ENCODE results near the gene NAGLU.
A peak's percentile ranks its signal among the peaks of the same experiment; 100 is the strongest.

The NAGLU gene

GRCh38 chr17:42566215-42566882 lies 30.3 kb downstream of the NAGLU start:
- DNase-seq (ENCODE audit: low read depth) = no peak
- no peak for TF ChIP-seq CTCF (IDR thresholded peaks at IDR 0.05; ENCODE audit: insufficient read depth, low read depth, low read length, missing control alignments)
- H3K4me3 ChIP-seq (ENCODE audit: low read length) = peak overlapping the region; percentile 90

GRCh38 chr17:42566883-42567573 lies 31.0 kb downstream of the NAGLU start, which contains the start of gene MLX:
Gene MLX, plus strand, starts transcription at chr17:42567100. Its CDS starts 25 bp downstream, at chr17:42567125.
- TF ChIP-seq CTCF (IDR thresholded peaks at IDR 0.05; ENCODE audit: insufficient read depth, low read depth, low read length, missing control alignments) = no peak
- peak; percentile 86 for DNase-seq (ENCODE audit: low read depth)
- peak within 1 kb of the TSS; percentile 90 for H3K4me3 ChIP-seq (ENCODE audit: low read length)

- DNase-seq (ENCODE audit: low read depth) = no peak
- no peak overlapping the region for H3K4me3 ChIP-seq (ENCODE audit: low read length)
- TF ChIP-seq CTCF (IDR thresholded peaks at IDR 0.05; ENCODE audit: insufficient read depth, low read depth, low read length, missing control alignments) = no peak
Measured at GRCh38 chr17:42568341-42569111, 32.5 kb downstream of the NAGLU start.

GRCh38 chr17:42571435-42572225 lies 35.6 kb downstream of the NAGLU start:
- no peak overlapping the region for H3K4me3 ChIP-seq (ENCODE audit: low read length)
- DNase-seq (ENCODE audit: low read depth) = no peak

GRCh38 chr17:42573095-42573494 lies 37.1 kb downstream of the NAGLU start:
- H3K4me3 ChIP-seq (ENCODE audit: low read length) = no peak overlapping the region
- TF ChIP-seq CTCF (IDR thresholded peaks at IDR 0.05; ENCODE audit: insufficient read depth, low read depth, low read length, missing control alignments) = no peak
- no peak for DNase-seq (ENCODE audit: low read depth)

More at GRCh38 chr17:42571435-42572225, 35.6 kb downstream of the NAGLU start:
- no peak for TF ChIP-seq CTCF (IDR thresholded peaks at IDR 0.05; ENCODE audit: insufficient read depth, low read depth, low read length, missing control alignments)

- no peak for TF ChIP-seq CTCF (IDR thresholded peaks at IDR 0.05; ENCODE audit: insufficient read depth, low read depth, low read length, missing control alignments)
- no peak overlapping the region for H3K4me3 ChIP-seq (ENCODE audit: low read length)
- DNase-seq (ENCODE audit: low read depth) = no peak
Measured at GRCh38 chr17:42574463-42574862, 38.4 kb downstream of the NAGLU start.

Data from epithelial cell of esophagus (primary cell).